PC-3 (cell line): ENCODE results near the gene ROR1. TPM values are rescaled to one million over a fixed set of nuclear protein-coding genes. Genes with fewer than 3 reads are reported as not detected.
A peak's percentile ranks its signal among the peaks of the same experiment; 100 is the strongest.

Experiments used
- ATAC-seq: fragments of 200-7000 bp; cut with Tn5 transposase; 2 replicates; pipeline ENCODE4 v1.9.1; 2020; ENCODE audit warnings: mild to moderate bottlenecking, moderate library complexity
- BruUV-seq: library from RNA; stranded (reverse); fragments of 400-500 nt; replicated peaks from 2 replicates; lab custom pipeline; 2021; lab: Mats Ljungman, UMichigan
- CTCF ChIA-PET: fragments of 300-600 bp; sonication (Branson Sonifier 250); formaldehyde crosslinking; loops from one replicate; lab custom pipeline; 2022; ENCODE audit warnings: antibody characterized with exemption; lab: Charles Lee
- POLR2A ChIA-PET: fragments of 300-600 bp; sonication (Branson Sonifier 250); formaldehyde crosslinking; loops from one replicate; lab custom pipeline; 2022; ENCODE audit warnings: antibody characterized with exemption; ENCODE audit not compliant: unreplicated experiment; lab: Charles Lee
- DNase-seq: peaks from one replicate; pipeline ENCODE4 v3.0.0-alpha.2; 2015
- H2AFZ ChIP-seq: fragments of 300-600 bp; sonication (generic); 2 replicates; pipeline ENCODE4 v1.6.0; 2016; ENCODE audit warnings: antibody characterized with exemption, low read length
- H3F3A ChIP-seq: fragments of 300-600 bp; sonication (generic); one replicate; pipeline ENCODE4 v1.6.0; 2017; ENCODE audit warnings: antibody characterized with exemption, low read length, control low read depth, mild to moderate bottlenecking; ENCODE audit not compliant: unreplicated experiment
- H3K27ac ChIP-seq: fragments of 300-600 bp; sonication (generic); 2 replicates; pipeline ENCODE4 v1.5.1; 2016; ENCODE audit warnings: mild to moderate bottlenecking, low read length
- H3K27me3 ChIP-seq: fragments of 300-600 bp; sonication (generic); 2 replicates; pipeline ENCODE4 v1.6.1; 2016; ENCODE audit warnings: low read length, mixed read lengths
- H3K36me3 ChIP-seq: fragments of 300-600 bp; sonication (generic); 2 replicates; pipeline ENCODE4 v1.6.1; 2016; ENCODE audit warnings: low read depth, mixed run types, low read length, mixed read lengths
- H3K4me1 ChIP-seq: fragments of 300-600 bp; sonication (generic); 2 replicates; pipeline ENCODE4 v1.5.1; 2016; ENCODE audit warnings: low read length; ENCODE audit not compliant: insufficient read depth
- H3K4me2 ChIP-seq: fragments of 300-600 bp; sonication (generic); 2 replicates; pipeline ENCODE4 v1.6.0; 2016; ENCODE audit warnings: low read length
- H3K4me3 ChIP-seq: fragments of 300-600 bp; sonication (generic); 2 replicates; pipeline ENCODE4 v1.5.1; 2016; ENCODE audit warnings: mild to moderate bottlenecking, low read length, mixed read lengths
- H3K79me2 ChIP-seq: fragments of 300-600 bp; sonication (generic); 2 replicates; pipeline ENCODE4 v1.6.1; 2017; ENCODE audit warnings: low read length, mixed read lengths
- H3K9ac ChIP-seq: fragments of 300-600 bp; sonication (generic); 2 replicates; pipeline ENCODE4 v1.6.0; 2016; ENCODE audit warnings: mild to moderate bottlenecking, low read length
- H3K9me2 ChIP-seq: fragments of 300-600 bp; sonication (generic); replicated peaks from 2 replicates; pipeline ENCODE4 v1.6.1; 2016; ENCODE audit warnings: mixed run types, low read length, mixed read lengths
- H3K9me3 ChIP-seq: fragments of 300-600 bp; sonication (generic); 2 replicates; pipeline ENCODE4 v1.6.1; 2016; ENCODE audit warnings: low read length, mixed read lengths
- H4K20me1 ChIP-seq: fragments of 300-600 bp; sonication (generic); 2 replicates; pipeline ENCODE4 v1.6.1; 2016; ENCODE audit warnings: low read length, mixed read lengths
- CTCF ChIP-seq: fragments of 300-600 bp; sonication (generic); conservative IDR thresholded peaks from 2 replicates; pipeline ENCODE4 v1.5.1; 2017; ENCODE audit warnings: antibody characterized with exemption, low read depth, mild to moderate bottlenecking, low read length
- EZH2 ChIP-seq: fragments of 300-600 bp; sonication (generic); IDR thresholded peaks from one replicate; pipeline ENCODE4 v1.6.1; 2017; ENCODE audit warnings: antibody characterized with exemption, mild to moderate bottlenecking, low read length; ENCODE audit not compliant: unreplicated experiment
- EZH2phosphoT487 ChIP-seq: fragments of 300-600 bp; sonication (generic); IDR thresholded peaks from 2 replicates; pipeline ENCODE4 v1.6.1; 2018; ENCODE audit warnings: mild to moderate bottlenecking, antibody characterized with exemption, low read length, borderline replicate concordance
- intact Hi-C: fragments of 100-400 bp; cut with micrococcal nuclease; formaldehyde crosslinking; loops from 2 replicates; pipeline ENCODE4 v1.9.0; 2023
- total RNA-seq: library from RNA; depleted of rRNA; stranded (reverse); fragments of >200 nt; gene quantifications from 2 replicates; pipeline ENCODE4 v1.2.3, GENCODE V29; 2014

ROR1 gene
- total RNA-seq, 1 experiment from 2014 or later, result 16.5 TPM

DNA sequence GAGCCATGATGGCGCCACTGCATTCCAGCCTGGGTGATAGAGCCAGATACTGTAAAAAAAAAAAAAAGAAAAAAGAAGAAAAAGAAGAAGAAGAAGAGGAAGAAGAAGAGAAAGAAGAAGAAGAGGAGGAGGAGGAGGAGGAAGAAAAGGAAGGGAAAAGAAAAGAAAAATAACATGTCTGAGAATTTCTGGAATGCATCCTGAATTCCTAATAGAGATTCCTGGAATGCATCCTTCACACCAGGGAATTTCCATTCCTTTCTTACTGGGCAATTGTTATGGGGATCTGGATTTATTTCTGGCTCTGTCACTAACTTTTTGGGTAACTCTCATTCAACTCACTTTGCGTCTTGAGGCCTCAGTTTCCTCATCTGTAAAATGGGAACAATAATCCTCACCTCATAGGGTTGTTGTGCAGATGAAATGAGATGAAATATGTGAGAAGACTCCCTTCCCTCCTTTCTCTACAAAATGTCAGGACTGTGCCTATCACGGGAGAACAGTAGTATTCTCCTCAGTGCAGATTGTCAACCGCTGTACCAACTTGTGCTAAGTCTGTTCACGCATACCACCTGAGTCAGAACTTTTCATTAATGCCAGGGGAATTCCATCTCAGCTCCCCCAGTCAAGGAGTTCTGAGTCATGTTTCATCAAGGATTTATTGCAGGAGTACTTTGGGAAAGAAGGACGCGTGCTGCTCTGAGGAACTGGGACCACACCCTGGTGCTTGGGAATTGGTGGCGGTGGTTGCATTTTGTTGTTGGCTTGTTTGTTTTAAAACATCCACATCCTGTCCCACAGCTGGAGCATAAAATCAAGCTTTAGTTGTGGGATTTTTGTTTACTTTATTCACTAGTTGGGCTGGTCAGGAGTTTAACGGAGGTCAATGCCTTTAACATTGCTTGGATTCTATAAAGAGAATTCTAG is 42.4 kb upstream of the ROR1 start:
- Histone ChIP-seq H3K27me3 (no peaks in the 10 kb centered on the region), H3K79me2 (no peaks in the 10 kb centered on the region), H2AFZ (no peak overlapping the region), H3K9me3 (0 out of 2 replicates have a peak, but pooled peaks cover 4% of the 10 kb centered on the region), H3K9ac (peak overlapping the region; percentile 89), H3K4me1 (peaks cover 36% of the 10 kb centered on the region), H3K36me3 (no peaks in the 10 kb centered on the region), H3K4me2 (peak overlapping the region; percentile 75), H3K9me2 (no peaks in the 10 kb centered on the region), H3F3A (peaks cover 3% of the 10 kb centered on the region), H4K20me1 (no peaks in the 10 kb centered on the region), H3K4me3 (peak overlapping the region; percentile 15; the same call in 1 of the 2 replicates), H3K27ac (peak overlapping the region; percentile 96)
- DNase-seq (peak; percentile 99), ATAC-seq (peak; percentile 87)
- TSS peak; percentile 74 for BruUV-seq
- intact Hi-C loops, result loop anchor here (1.0 to 5.0 kb wide), 4 partner anchors 15 to 42 kb away; no protein-coding TSS in a partner anchor
- TF ChIP-seq EZH2 (no peak), EZH2phosphoT487 (no peak), CTCF (no peak)
- POLR2A ChIA-PET, result no interaction called here
- CTCF ChIA-PET, result interaction anchor here (0.6 to 1.4 kb wide), 2 partner anchors 39 to 137 kb away, joined by 3 to 5 read pairs; no protein-coding TSS in a partner anchor

DNA sequence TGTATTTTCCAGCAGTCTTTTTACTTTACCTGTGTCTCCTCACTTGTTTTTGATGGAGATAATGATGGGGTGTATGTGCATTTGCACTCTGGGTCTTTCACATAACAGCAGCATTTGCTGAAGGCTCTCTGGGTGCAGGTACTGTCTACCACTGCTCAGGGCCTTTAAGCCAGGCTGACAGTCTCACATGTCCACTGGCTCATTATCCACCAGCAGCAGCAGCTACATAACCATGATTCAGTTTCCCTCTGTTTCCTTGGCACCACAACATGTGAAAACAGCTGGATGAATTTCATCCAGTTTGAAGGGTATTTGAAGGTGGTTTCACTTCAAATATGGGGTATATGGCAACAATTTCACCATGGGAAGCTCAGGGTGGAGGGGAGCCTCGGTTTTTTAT is 41.2 kb upstream of the ROR1 start:
- H3K36me3 ChIP-seq, result no peaks in the 10 kb centered on the region
- no peak overlapping the region for H3K4me3 ChIP-seq
- no peaks in the 10 kb centered on the region for H3K27me3 ChIP-seq
- ATAC-seq (no peak), DNase-seq (no peak)
- peak overlapping the region; percentile 89 for H3K9ac ChIP-seq
- peaks cover 3% of the 10 kb centered on the region for H3F3A ChIP-seq
- H3K9me3 ChIP-seq, result 0 out of 2 replicates have a peak, but pooled peaks cover 4% of the 10 kb centered on the region
- CTCF ChIA-PET, result interaction anchor here (1.4 kb wide), 1 partner anchor 40 kb away, joined by 5 read pairs; no protein-coding TSS in a partner anchor
- H4K20me1 ChIP-seq, result no peaks in the 10 kb centered on the region
- peaks cover 36% of the 10 kb centered on the region for H3K4me1 ChIP-seq
- TF ChIP-seq CTCF (no peak), EZH2phosphoT487 (no peak), EZH2 (no peak)
- H3K4me2 ChIP-seq, result peak overlapping the region; percentile 75
- no peaks in the 10 kb centered on the region for H3K9me2 ChIP-seq
- intact Hi-C loops, result loop anchor here (5.0 kb wide), 1 partner anchor 40 kb away; no protein-coding TSS in a partner anchor
- no peak overlapping the region for H2AFZ ChIP-seq
- H3K27ac ChIP-seq, result peak overlapping the region; percentile 92
- POLR2A ChIA-PET, result no interaction called here
- BruUV-seq, result no TSS peak
- no peaks in the 10 kb centered on the region for H3K79me2 ChIP-seq
